ENCODE measurements around the gene TBCE.

Gene TBCE

GRCh38 chr1:235434001-235434400, 66.8 kb downstream of the TBCE start:
- Histone ChIP-seq H3K9me3 (no peaks in the 10 kb centered on the region), H3K27me3 (no peaks in the 10 kb centered on the region), H3K27ac (no peak overlapping the region), H3K36me3 (peaks cover 49% of the 10 kb centered on the region), H3K4me1 (ENCODE audit: control insufficient read depth in 1 of 2, insufficient read depth in 1 of 2, low read depth in 1 of 2, low read length in 1 of 2) (no peaks in the 10 kb centered on the region), H3K4me3 (ENCODE audit: low read depth in 1 of 2, low read length in 1 of 2) (no peak overlapping the region)
- TF ChIP-seq CTCF (IDR thresholded peaks at IDR 0.05), result no peak

DNA sequence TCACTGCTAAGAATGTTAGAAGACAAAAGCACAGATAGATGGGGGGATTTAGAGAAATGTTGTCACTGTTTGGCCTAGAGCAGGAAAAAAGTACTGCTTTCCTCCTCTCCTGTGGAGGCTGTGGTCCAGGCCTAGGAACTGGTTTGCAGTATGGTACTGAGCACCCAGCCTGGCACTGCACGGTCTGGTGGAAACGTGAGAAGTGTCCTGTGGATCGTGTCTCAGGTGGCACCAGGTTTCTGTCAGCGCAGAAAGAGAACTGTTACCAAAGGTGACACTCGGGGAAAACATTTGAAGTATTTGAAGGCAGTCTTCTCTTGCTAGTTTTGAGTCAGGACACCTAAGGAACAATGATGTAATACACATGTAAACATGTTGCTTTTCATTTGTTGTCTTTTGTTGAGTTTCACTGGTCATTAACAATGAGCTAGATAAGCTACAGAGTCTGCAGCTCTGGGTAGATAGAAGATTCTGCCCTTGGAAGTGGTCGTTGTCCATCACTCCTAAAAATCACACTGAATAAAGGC, 74.0 kb downstream of the TBCE start:
- Histone ChIP-seq H3K36me3 (peaks cover 94% of the 10 kb centered on the region), H3K27ac (no peak overlapping the region), H3K4me3 (ENCODE audit: low read depth in 1 of 2, low read length in 1 of 2) (no peak overlapping the region), H3K9me3 (no peaks in the 10 kb centered on the region), H3K27me3 (no peaks in the 10 kb centered on the region), H3K4me1 (ENCODE audit: control insufficient read depth in 1 of 2, insufficient read depth in 1 of 2, low read depth in 1 of 2, low read length in 1 of 2) (no peaks in the 10 kb centered on the region)
- TF ChIP-seq CTCF (IDR thresholded peaks at IDR 0.05), result no peak

GRCh38 chr1:235442788-235443429, 75.7 kb downstream of the TBCE start:
- Histone ChIP-seq H3K9me3 (no peaks in the 10 kb centered on the region), H3K27me3 (no peaks in the 10 kb centered on the region), H3K4me1 (ENCODE audit: control insufficient read depth in 1 of 2, insufficient read depth in 1 of 2, low read depth in 1 of 2, low read length in 1 of 2) (no peaks in the 10 kb centered on the region), H3K36me3 (peaks cover 94% of the 10 kb centered on the region), H3K27ac (no peak overlapping the region), H3K4me3 (ENCODE audit: low read depth in 1 of 2, low read length in 1 of 2) (no peak overlapping the region)
- TF ChIP-seq CTCF (IDR thresholded peaks at IDR 0.05), result no peak

- H3K4me1 ChIP-seq (ENCODE audit: control insufficient read depth in 1 of 2, insufficient read depth in 1 of 2, low read depth in 1 of 2, low read length in 1 of 2), result peaks cover 0 to 3% of the 10 kb centered on the region in 2 experiments
- H3K27ac ChIP-seq, result no peak overlapping the region
- TF ChIP-seq CTCF (IDR thresholded peaks at IDR 0.05), result no peak
- peaks cover 58% of the 10 kb centered on the region for H3K36me3 ChIP-seq
- H3K4me3 ChIP-seq (ENCODE audit: low read depth in 1 of 2, low read length in 1 of 2), result no peak overlapping the region
- no peaks in the 10 kb centered on the region for H3K9me3 ChIP-seq
- no peaks in the 10 kb centered on the region for H3K27me3 ChIP-seq
Observed at GRCh38 chr1:235448616-235449015, 81.4 kb downstream of the TBCE start.

DNA sequence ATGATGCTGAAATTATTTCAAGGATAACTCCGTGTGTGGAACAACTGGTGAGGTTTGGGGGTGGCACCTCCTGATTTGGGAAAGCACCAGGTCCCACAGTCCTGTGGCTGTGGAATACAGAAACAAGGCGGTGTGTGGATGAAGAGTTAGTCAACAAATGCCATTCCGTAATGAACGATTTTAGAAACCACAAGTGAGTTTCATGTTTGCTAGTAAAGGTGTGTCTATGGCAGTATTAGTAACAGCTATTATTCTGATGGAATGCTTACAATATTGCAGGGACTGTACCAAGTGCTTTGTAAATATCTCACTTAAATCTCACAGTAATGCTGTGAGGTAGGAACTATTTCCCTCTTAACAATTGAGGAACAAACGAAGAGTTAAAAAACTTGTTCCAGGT, 83.2 kb downstream of the TBCE start:
- no peaks in the 10 kb centered on the region for H3K9me3 ChIP-seq
- H3K27me3 ChIP-seq, result no peaks in the 10 kb centered on the region
- no peak for TF ChIP-seq CTCF (IDR thresholded peaks at IDR 0.05)
- H3K4me3 ChIP-seq (ENCODE audit: low read depth in 1 of 2, low read length in 1 of 2), result no peak overlapping the region
- peaks cover 0 to 3% of the 10 kb centered on the region in 2 experiments for H3K4me1 ChIP-seq (ENCODE audit: control insufficient read depth in 1 of 2, insufficient read depth in 1 of 2, low read depth in 1 of 2, low read length in 1 of 2)
- no peak overlapping the region for H3K27ac ChIP-seq
- H3K36me3 ChIP-seq, result peaks cover 40% of the 10 kb centered on the region
